H54 (cell line): ENCODE results near the gene TBC1D8B.

Source experiments
- DNase-seq: peaks from one replicate; pipeline ENCODE4 v3.0.0; 2011; ENCODE audit warnings: low spot score, mixed read lengths; ENCODE audit not compliant: insufficient read length
- FAIRE-seq: peaks from 3 replicates; lab custom pipeline; 2011; peaks lifted over from hg19 to GRCh38; lab: Jason Lieb, UNC
- POLR2A ChIP-seq: IDR thresholded peaks from 2 replicates; pipeline ENCODE4 v1.6.1; 2011; ENCODE audit warnings: low read depth, mild to moderate bottlenecking, low read length

TBC1D8B gene

GRCh38 chrX:106903856-106904528 lies 101.5 kb downstream of the TBC1D8B start:
- TF ChIP-seq POLR2A, result no peak
- FAIRE-seq, result no peak
- no peak for DNase-seq

- DNase-seq (no peak), FAIRE-seq (no peak)
- no peak for TF ChIP-seq POLR2A
Measured at GRCh38 chrX:106905064-106905708, 102.7 kb downstream of the TBC1D8B start.

- no peak for TF ChIP-seq POLR2A
- no peak for DNase-seq
- no peak for FAIRE-seq
Measured at GRCh38 chrX:106906361-106906760, 103.9 kb downstream of the TBC1D8B start.

GRCh38 chrX:106912864-106913263 lies 110.4 kb downstream of the TBC1D8B start:
- FAIRE-seq (no peak), DNase-seq (no peak)
- no peak for TF ChIP-seq POLR2A

- DNase-seq (peak; percentile 52), FAIRE-seq (peak; percentile 99)
- TF ChIP-seq POLR2A, result no peak
Measured at GRCh38 chrX:106917830-106918500, 115.5 kb downstream of the TBC1D8B start.

GRCh38 chrX:106919932-106920452 lies 117.5 kb downstream of the TBC1D8B start, which contains the start of gene CLDN2:
CLDN2 (plus strand) TSS chrX:106920402; CDS start chrX:106928229, 7,827 bp downstream.
- TF ChIP-seq POLR2A, result no peak
- FAIRE-seq, result no peak
- no peak for DNase-seq

GRCh38 chrX:106921637-106922036 lies 119.2 kb downstream of the TBC1D8B start:
- no peak for TF ChIP-seq POLR2A
- FAIRE-seq, result no peak
- DNase-seq, result no peak
